Kidney (tissue), 14 donors: ENCODE measurements around the gene PVALB. TPM values are rescaled to one million over a fixed set of nuclear protein-coding genes. Genes with fewer than 3 reads are reported as not detected.

Experiments used
- DNase-seq, 5 donors: peaks; one replicate each; pipeline ENCODE4 v3.0.0-alpha.2; 2013 to 2020
- FAIRE-seq: peaks from 2 replicates; lab custom pipeline; 2012; peaks lifted over from hg19 to GRCh38; lab: Jason Lieb, UNC
- H3K27ac ChIP-seq, 2 donors: one replicate each; pipeline ENCODE4 v1.7.0; 2013; ENCODE audit warnings: low read depth in 2 of 2, low read length in 2 of 2, inconsistent platforms in 1 of 2
- H3K27me3 ChIP-seq: one replicate; pipeline ENCODE4 v1.7.1; 2013; ENCODE audit warnings: low read length, inconsistent platforms; ENCODE audit not compliant: control insufficient read depth, insufficient read depth
- H3K36me3 ChIP-seq, 3 donors: one replicate each; pipeline versions ENCODE4 v1.7.0 to v1.7.1; 2013; ENCODE audit warnings: low read length in 3 of 3, control low read depth in 1 of 3, inconsistent platforms in 1 of 3; ENCODE audit not compliant: insufficient read depth in 3 of 3, control insufficient read depth in 2 of 3
- H3K4me1 ChIP-seq, 3 donors: one replicate each; pipeline versions ENCODE4 v1.7.0 to v1.7.1; 2013; ENCODE audit warnings: low read length in 3 of 3, inconsistent platforms in 1 of 3, low read depth in 1 of 3; ENCODE audit not compliant: control insufficient read depth in 2 of 3, insufficient read depth in 2 of 3
- H3K4me3 ChIP-seq, 3 donors: one replicate each; pipeline versions ENCODE4 v1.7.0 to v1.8.1; 2013; ENCODE audit warnings: low read length in 3 of 3, control low read depth in 1 of 3, inconsistent platforms in 1 of 3
- H3K9ac ChIP-seq, 3 donors: one replicate each; pipeline versions ENCODE4 v1.7.0 to v1.7.1; 2013; ENCODE audit warnings: low read length in 3 of 3, control low read depth in 1 of 3, inconsistent platforms in 1 of 3
- H3K9me3 ChIP-seq, 3 donors: one replicate each; pipeline versions ENCODE4 v1.7.0 to v1.7.1; 2013; ENCODE audit warnings: low read length in 3 of 3, control low read depth in 1 of 3, inconsistent platforms in 1 of 3; ENCODE audit not compliant: control insufficient read depth in 2 of 3, insufficient read depth in 1 of 3
- intact Hi-C: fragments of 100-400 bp; cut with DNase I; formaldehyde crosslinking; loops from one replicate; pipeline ENCODE4 v1.11.1; 2022
- polyA plus RNA-seq: library from polyadenylated mRNA; stranded (reverse); fragments of 350-450 nt; fragmentation: Illumina TruSeq; extraction: RNeasy Lipid Tissue Mini Kit (QIAGEN cat#74804); gene quantifications from one replicate; pipeline ENCODE4 v1.2.3, GENCODE V29; 2014; ENCODE audit warnings: low read depth, low replicate concordance; ENCODE audit not compliant: insufficient read depth
- total RNA-seq: library from RNA; stranded (reverse); fragmentation: NEBNext Ultra II Directional; extraction: Animal tissue kit (Norgen Biotek cat#: 25700); gene quantifications from one replicate; pipeline ENCODE4 v1.2.1, GENCODE V29; 2021
- TF ChIP-seq, protein P1 (sequence below): IDR thresholded peaks from 3 replicates; pipeline ENCODE4 v1.5.1; 2012; ENCODE audit warnings: mild to moderate bottlenecking, moderate library complexity, borderline replicate concordance; ENCODE audit not compliant: insufficient read depth; ENCODE audit errors: extremely low read depth
- donor health status: control.
- donor health status: control.
- donor health status: control.
- donor health status: control.
- donor health status: control.
- donor health status: DM: yes; HTN: yes; CAD: no.
- donor health status: Normal renal cell carcinoma (clear cell type).

Gene PVALB
- total and polyA plus RNA-seq, 2 donors from 2014 or later: 2.1 to 400 TPM

GRCh38 chr22:36809351-36809750, 7.5 kb downstream of the PVALB start:
- no peak for FAIRE-seq
- intact Hi-C loops: no loop called here

DNA sequence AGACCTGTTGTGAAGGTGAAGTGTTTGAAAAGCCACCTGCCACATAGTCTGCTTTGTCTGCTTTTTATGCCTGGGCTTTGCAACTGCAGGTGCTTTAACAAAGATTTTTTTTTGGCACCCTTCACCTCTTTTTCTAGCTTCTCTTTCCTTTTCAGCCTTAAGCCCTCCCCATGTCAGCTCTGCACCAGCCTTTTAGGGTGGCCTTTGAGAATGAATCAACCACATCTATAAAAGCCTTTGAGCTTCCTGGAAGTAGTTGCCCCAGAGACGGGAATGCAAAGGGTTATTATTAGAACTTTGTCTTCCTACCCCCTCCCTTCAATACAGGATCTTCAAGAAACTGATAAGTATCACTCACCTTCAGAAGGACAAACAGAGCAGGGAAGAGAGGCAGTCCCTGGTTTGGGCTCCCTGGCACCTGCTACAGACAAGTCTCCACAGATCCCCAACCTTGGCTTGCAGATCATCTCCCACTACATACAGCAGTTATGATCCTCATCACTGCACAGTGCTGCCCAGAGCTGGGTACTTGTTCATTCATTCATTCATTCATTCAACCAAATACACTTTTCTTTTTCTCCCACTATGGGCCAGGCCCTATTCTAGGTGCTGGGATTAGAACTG, 8.0 kb downstream of the PVALB start:
- DNase-seq (no peak), FAIRE-seq (no peak)
- Histone ChIP-seq H3K4me3 (no peak overlapping the region), H3K27me3 (no peaks in the 10 kb centered on the region), H3K4me1 (peaks cover 0 to 3% (median 0%) of the 10 kb centered on the region in 3 donors), H3K27ac (no peak overlapping the region), H3K9ac (no peak overlapping the region), H3K36me3 (no peaks in the 10 kb centered on the region), H3K9me3 (no peaks in the 10 kb centered on the region)
- intact Hi-C loops: no loop called here
- TF ChIP-seq, protein P1, sequence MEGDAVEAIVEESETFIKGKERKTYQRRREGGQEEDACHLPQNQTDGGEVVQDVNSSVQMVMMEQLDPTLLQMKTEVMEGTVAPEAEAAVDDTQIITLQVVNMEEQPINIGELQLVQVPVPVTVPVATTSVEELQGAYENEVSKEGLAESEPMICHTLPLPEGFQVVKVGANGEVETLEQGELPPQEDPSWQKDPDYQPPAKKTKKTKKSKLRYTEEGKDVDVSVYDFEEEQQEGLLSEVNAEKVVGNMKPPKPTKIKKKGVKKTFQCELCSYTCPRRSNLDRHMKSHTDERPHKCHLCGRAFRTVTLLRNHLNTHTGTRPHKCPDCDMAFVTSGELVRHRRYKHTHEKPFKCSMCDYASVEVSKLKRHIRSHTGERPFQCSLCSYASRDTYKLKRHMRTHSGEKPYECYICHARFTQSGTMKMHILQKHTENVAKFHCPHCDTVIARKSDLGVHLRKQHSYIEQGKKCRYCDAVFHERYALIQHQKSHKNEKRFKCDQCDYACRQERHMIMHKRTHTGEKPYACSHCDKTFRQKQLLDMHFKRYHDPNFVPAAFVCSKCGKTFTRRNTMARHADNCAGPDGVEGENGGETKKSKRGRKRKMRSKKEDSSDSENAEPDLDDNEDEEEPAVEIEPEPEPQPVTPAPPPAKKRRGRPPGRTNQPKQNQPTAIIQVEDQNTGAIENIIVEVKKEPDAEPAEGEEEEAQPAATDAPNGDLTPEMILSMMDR: no peak

More at GRCh38 chr22:36809351-36809750, 7.5 kb downstream of the PVALB start:
- Histone ChIP-seq H3K4me1 (peaks cover 0 to 3% (median 0%) of the 10 kb centered on the region in 3 donors), H3K9me3 (no peaks in the 10 kb centered on the region), H3K9ac (no peak overlapping the region), H3K27me3 (no peaks in the 10 kb centered on the region), H3K4me3 (no peak overlapping the region), H3K36me3 (no peaks in the 10 kb centered on the region), H3K27ac (no peak overlapping the region)
- DNase-seq: no peak
- TF ChIP-seq, protein P1: no peak

DNA sequence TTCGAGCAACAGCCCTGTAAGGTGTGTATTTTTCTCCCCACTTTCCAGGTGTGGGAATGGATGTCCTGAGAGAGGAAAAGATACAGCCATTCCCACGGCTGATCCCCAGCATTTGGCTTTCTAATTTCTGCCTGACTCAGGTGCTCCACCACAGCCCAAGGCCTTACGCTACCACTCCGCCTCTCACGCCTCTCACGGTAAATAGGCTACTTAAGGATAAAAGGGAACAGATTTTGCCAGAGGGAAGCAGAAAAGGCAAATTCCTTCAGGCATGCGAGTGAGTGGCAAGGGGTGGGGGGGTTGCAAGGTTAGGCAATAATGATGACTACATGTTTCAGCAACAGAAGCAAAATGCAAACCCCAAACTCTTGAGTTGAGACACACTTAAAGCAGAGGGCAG, 9.2 kb downstream of the PVALB start:
- Histone ChIP-seq H3K4me1 (peaks cover 0 to 3% (median 0%) of the 10 kb centered on the region in 3 donors), H3K27me3 (no peaks in the 10 kb centered on the region), H3K9me3 (no peaks in the 10 kb centered on the region), H3K36me3 (no peaks in the 10 kb centered on the region), H3K27ac (no peak overlapping the region), H3K9ac (no peak overlapping the region), H3K4me3 (no peak overlapping the region)
- intact Hi-C loops: no loop called here
- DNase-seq (no peak), FAIRE-seq (no peak)
- TF ChIP-seq, protein P1: no peak
